Vagina (tissue), 2 donors: Measurements from ENCODE around the gene ALK.

Source experiments
- POLR2A ChIP-seq, 2 donors: fragments of 450-650 bp; IDR thresholded peaks; one replicate each; pipeline ENCODE4 v1.6.1; 2017; ENCODE audit warnings: antibody characterized with exemption in 2 of 2, mild to moderate bottlenecking in 2 of 2, moderate library complexity in 2 of 2
- POLR2AphosphoS5 ChIP-seq, 2 donors: sonication (generic); formaldehyde crosslinking; IDR thresholded peaks; one replicate each; pipeline ENCODE4 v1.9.0; 2017; ENCODE audit warnings: antibody characterized with exemption in 2 of 2, mild to moderate bottlenecking in 2 of 2, low read depth in 1 of 2; ENCODE audit not compliant: insufficient read depth in 1 of 2
- TF ChIP-seq, protein P1 (sequence below), 3 experiments: fragments of 450-650 bp in 2 of 3; fragments of 200-600 bp in 1 of 3; sonication (generic) in 1 of 3; IDR thresholded peaks; one replicate each; pipeline ENCODE4 v1.5.1; 2017 to 2019; ENCODE audit warnings: antibody characterized with exemption in 3 of 3, mild to moderate bottlenecking in 2 of 3, moderate library complexity in 2 of 3

DNA sequence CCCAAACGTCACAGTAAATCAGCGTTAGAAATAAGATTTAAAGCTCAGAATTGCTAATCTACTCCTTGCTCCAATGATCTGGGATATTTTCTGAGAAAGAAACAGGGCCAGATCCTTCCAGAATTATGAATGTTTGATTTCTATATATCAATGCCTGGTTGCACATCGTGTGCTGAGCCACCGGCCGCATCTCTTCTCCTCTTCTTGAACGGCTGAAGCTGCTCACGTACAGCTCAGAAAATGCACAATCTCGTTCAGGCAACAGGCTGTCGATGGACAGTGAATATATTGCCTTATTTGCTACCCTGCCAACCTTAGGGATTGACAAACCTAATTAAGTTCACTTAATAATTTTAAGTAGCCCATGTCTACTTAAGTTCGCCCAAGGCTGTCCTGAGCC, 636.7 kb downstream of the ALK start:
- TF ChIP-seq, protein P1, sequence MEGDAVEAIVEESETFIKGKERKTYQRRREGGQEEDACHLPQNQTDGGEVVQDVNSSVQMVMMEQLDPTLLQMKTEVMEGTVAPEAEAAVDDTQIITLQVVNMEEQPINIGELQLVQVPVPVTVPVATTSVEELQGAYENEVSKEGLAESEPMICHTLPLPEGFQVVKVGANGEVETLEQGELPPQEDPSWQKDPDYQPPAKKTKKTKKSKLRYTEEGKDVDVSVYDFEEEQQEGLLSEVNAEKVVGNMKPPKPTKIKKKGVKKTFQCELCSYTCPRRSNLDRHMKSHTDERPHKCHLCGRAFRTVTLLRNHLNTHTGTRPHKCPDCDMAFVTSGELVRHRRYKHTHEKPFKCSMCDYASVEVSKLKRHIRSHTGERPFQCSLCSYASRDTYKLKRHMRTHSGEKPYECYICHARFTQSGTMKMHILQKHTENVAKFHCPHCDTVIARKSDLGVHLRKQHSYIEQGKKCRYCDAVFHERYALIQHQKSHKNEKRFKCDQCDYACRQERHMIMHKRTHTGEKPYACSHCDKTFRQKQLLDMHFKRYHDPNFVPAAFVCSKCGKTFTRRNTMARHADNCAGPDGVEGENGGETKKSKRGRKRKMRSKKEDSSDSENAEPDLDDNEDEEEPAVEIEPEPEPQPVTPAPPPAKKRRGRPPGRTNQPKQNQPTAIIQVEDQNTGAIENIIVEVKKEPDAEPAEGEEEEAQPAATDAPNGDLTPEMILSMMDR (IDR thresholded peaks at IDR 0.05), result no peak
- TF ChIP-seq POLR2AphosphoS5 (IDR thresholded peaks at IDR 0.05; ENCODE audit: insufficient read depth in 1 of 2, low read depth in 1 of 2) (no peak), POLR2A (IDR thresholded peaks at IDR 0.05) (no peak)
